Uterus (tissue), 2 donors: ENCODE data around the gene MIEN1.
A peak's percentile ranks its signal among the peaks of the same experiment; 100 is the strongest.

ENCODE experiments used
- CTCF ChIP-seq, 4 experiments: fragments of 200-600 bp in 2 of 4; fragments of 450-650 bp in 2 of 4; sonication (generic) in 2 of 4; IDR thresholded peaks; one replicate each; pipeline ENCODE4 v1.5.1; 2016 to 2019; ENCODE audit warnings: antibody characterized with exemption in 4 of 4, mild to moderate bottlenecking in 2 of 4, moderate library complexity in 1 of 4
- POLR2A ChIP-seq, 2 donors: fragments of 450-650 bp; IDR thresholded peaks; one replicate each; pipeline ENCODE4 v1.6.1; 2016; ENCODE audit warnings: antibody characterized with exemption in 2 of 2, mild to moderate bottlenecking in 1 of 2, moderate library complexity in 1 of 2

- no peak for TF ChIP-seq CTCF (IDR thresholded peaks at IDR 0.05)
- peak in 1 of 2 donors; percentile 35 for TF ChIP-seq POLR2A (IDR thresholded peaks at IDR 0.05)
Observed at GRCh38 chr17:39737760-39738567, 7.6 kb upstream of the MIEN1 start, which contains the start of gene GRB7.
